DOHH2 (cell line): Measurements from ENCODE around the gene TPM3.

Experiments
- EZH2phosphoT487 ChIP-seq: fragments of 200-600 bp; sonication (generic); IDR thresholded peaks from 2 replicates; pipeline ENCODE4 v1.6.1; 2017; ENCODE audit warnings: borderline replicate concordance, mild to moderate bottlenecking, antibody characterized with exemption, low read length, moderate library complexity, mixed read lengths
- TF ChIP-seq, protein P1 (sequence below): fragments of 200-600 bp; sonication (generic); IDR thresholded peaks from one replicate; pipeline ENCODE4 v1.5.1; 2014; ENCODE audit warnings: antibody characterized with exemption, mild to moderate bottlenecking, low read depth, low read length; ENCODE audit not compliant: poor library complexity, severe bottlenecking

DNA sequence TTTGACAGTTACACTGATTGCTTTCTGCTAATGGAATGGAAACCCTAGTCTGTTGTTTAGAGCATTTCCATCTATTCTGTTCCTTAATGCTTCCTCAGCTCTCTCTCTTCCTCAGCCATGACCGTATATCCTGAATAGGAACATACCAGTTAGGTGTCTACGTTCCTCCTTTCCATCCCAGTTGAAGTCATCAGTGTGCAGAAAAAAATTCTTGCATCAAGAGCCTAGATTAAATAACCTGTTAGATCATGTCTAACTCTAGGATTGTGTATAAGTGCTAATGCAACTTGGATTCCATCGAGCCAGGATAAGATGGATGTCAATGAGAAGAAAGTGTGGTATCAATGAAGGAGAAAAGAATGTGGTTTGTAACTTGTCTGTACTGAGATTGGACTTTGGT, 47.6 kb upstream of the TPM3 start:
- TF ChIP-seq, protein P1, sequence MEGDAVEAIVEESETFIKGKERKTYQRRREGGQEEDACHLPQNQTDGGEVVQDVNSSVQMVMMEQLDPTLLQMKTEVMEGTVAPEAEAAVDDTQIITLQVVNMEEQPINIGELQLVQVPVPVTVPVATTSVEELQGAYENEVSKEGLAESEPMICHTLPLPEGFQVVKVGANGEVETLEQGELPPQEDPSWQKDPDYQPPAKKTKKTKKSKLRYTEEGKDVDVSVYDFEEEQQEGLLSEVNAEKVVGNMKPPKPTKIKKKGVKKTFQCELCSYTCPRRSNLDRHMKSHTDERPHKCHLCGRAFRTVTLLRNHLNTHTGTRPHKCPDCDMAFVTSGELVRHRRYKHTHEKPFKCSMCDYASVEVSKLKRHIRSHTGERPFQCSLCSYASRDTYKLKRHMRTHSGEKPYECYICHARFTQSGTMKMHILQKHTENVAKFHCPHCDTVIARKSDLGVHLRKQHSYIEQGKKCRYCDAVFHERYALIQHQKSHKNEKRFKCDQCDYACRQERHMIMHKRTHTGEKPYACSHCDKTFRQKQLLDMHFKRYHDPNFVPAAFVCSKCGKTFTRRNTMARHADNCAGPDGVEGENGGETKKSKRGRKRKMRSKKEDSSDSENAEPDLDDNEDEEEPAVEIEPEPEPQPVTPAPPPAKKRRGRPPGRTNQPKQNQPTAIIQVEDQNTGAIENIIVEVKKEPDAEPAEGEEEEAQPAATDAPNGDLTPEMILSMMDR = no peak
- no peak for TF ChIP-seq EZH2phosphoT487
